Astrocyte (in vitro differentiated cells and primary cell): Measurements from ENCODE around the gene RTEL1.
"Not testable (repeated sequence)": the region's sequence is repeated elsewhere in the genome, so short reads cannot be mapped to it uniquely, and the experiment has no call there.

Experiments
- EZH2 ChIP-seq: IDR thresholded peaks from 2 replicates; pipeline ENCODE4 v1.6.1; 2012; ENCODE audit warnings: mild to moderate bottlenecking, low read length, inconsistent platforms; ENCODE audit not compliant: insufficient read depth
- TF ChIP-seq, protein P1 (sequence below): IDR thresholded peaks from 2 replicates; pipeline ENCODE4 v1.5.1; 2011; ENCODE audit warnings: low read depth, mild to moderate bottlenecking, inconsistent platforms, low read length, moderate library complexity; ENCODE audit not compliant: insufficient read depth

DNA sequence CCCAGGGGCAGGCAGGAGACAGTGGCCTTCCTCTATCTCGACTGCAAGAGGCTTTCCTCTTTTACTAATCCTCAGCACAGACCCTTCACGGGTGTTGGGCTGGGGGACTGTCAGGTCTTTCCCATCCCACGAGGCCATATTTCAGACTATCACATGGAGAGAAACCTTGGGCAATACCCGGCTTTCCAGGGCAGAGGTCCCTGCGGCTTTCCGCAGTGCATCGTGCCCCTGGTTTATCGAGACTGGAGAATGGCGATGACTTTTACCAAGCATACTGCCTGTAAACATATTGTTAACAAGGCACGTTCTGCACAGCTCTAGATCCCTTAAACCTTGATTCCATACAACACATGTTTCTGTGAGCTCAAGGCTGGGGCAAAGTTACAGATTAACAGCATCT, 2.1 kb downstream of the RTEL1 start:
- TF ChIP-seq, protein P1, sequence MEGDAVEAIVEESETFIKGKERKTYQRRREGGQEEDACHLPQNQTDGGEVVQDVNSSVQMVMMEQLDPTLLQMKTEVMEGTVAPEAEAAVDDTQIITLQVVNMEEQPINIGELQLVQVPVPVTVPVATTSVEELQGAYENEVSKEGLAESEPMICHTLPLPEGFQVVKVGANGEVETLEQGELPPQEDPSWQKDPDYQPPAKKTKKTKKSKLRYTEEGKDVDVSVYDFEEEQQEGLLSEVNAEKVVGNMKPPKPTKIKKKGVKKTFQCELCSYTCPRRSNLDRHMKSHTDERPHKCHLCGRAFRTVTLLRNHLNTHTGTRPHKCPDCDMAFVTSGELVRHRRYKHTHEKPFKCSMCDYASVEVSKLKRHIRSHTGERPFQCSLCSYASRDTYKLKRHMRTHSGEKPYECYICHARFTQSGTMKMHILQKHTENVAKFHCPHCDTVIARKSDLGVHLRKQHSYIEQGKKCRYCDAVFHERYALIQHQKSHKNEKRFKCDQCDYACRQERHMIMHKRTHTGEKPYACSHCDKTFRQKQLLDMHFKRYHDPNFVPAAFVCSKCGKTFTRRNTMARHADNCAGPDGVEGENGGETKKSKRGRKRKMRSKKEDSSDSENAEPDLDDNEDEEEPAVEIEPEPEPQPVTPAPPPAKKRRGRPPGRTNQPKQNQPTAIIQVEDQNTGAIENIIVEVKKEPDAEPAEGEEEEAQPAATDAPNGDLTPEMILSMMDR = not testable (repeated sequence)
- TF ChIP-seq EZH2 = not testable (repeated sequence)
